Measurements from ENCODE around the gene XRN2.

GRCh38 chr20:21371193-21371592 lies 68.1 kb downstream of the XRN2 start:
- TF ChIP-seq, protein P1, sequence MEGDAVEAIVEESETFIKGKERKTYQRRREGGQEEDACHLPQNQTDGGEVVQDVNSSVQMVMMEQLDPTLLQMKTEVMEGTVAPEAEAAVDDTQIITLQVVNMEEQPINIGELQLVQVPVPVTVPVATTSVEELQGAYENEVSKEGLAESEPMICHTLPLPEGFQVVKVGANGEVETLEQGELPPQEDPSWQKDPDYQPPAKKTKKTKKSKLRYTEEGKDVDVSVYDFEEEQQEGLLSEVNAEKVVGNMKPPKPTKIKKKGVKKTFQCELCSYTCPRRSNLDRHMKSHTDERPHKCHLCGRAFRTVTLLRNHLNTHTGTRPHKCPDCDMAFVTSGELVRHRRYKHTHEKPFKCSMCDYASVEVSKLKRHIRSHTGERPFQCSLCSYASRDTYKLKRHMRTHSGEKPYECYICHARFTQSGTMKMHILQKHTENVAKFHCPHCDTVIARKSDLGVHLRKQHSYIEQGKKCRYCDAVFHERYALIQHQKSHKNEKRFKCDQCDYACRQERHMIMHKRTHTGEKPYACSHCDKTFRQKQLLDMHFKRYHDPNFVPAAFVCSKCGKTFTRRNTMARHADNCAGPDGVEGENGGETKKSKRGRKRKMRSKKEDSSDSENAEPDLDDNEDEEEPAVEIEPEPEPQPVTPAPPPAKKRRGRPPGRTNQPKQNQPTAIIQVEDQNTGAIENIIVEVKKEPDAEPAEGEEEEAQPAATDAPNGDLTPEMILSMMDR (IDR thresholded peaks at IDR 0.05): no peak
- no peak for TF ChIP-seq POLR2AphosphoS5 (IDR thresholded peaks at IDR 0.05; ENCODE audit: insufficient read depth in 1 of 2, low read depth in 1 of 2)
